NCI-H446 (cell line): ENCODE measurements around the gene CDRT4.
A peak's percentile ranks its signal among the peaks of the same experiment; 100 is the strongest.

Experiments used
- DNase-seq, 2 experiments: peaks; one replicate each; lab custom pipeline; 2025; lab: John Stamatoyannopoulos, UW

CDRT4 gene

DNA sequence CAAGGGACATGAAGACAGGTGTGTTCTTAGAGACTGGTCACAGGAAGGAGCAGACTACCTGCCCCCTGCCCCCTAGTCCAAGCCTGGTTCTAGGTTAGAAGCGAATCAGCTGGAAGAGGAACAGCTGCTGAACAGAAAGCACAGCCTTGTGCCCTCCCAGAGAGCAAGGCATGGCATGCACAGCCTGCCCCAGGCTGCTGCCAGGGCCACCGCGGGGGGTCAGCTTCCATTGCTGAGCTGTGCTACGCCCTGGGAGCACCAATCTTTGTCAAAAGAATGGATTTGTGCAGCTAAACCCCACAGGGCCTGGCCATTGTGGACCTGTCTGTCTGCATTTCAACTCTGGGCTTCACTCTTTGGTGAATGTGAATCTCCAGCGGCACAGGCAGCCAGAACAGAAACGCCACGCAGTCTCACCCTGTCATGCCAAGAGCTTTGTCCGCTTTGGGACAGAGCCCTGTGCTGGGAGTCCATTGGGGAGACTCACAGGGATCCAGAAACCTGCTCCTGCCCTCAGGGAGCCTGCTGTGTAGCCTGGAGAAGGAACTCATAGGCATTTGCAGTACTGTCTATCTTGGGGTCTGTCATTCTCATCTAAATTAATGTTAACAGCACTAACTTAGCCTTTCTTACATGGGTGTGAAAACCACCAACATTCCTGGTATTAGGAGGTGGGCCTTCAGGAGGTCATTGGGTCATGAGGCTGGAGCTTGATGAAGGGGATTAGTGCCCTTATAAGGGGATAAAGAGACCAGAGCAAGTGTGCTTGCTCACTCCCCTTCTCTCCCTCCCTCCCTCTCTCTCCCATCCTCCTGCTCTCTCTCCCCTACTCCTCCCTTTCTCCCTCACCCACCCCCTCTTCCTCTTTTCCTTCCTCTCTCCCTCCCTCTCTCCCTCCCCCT is 25.6 kb upstream of the CDRT4 start:
- no peak for DNase-seq

DNA sequence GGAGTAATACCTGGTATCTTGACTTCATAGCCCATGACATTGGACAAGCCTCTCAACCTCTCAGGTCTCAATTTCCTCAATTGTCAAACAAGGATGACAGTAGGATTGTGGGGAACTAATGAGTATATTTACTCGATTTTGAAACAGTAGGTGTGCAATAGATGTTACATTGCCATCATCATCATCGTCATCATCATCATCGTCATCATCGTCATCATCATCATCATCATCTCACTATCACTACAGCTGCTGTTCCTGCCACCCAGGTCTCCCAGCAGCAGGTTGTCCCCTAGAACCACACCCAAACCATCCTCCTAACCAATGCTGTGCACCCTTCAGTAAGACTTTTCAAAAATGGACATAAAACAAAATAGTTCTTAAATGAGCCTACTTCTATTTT is 24.8 kb upstream of the CDRT4 start:
- DNase-seq = no peak

DNA sequence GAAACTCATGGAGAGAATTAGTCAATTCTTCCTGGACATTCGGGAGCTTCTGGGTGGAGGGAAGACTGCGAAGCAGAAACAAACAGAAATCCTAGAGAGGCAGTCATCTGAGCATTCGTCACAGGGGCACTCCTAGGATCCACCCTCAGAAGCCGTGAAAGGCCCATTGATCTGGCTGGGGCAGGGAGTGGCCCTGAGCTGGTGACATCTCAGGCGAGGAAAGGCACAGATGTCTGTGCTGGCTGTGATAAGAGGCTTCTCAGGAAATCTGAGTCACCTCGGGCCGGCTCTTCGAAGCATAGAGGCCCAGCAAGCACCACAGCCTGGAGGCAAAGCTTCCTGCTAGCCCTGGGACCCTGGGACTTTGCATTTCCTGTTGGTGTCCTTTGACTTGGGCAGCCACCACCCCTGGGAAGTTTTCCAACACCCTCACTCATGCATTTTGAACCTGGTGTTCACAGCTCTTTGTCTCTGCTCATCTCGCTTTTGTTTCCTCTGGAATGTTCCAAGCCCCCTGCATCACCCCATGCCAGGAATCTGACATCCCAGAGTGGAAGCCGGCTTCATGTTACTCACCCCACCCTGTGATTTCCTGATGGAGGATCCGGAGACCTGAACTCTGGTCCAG is 23.3 kb upstream of the CDRT4 start:
- no peak for DNase-seq

DNA sequence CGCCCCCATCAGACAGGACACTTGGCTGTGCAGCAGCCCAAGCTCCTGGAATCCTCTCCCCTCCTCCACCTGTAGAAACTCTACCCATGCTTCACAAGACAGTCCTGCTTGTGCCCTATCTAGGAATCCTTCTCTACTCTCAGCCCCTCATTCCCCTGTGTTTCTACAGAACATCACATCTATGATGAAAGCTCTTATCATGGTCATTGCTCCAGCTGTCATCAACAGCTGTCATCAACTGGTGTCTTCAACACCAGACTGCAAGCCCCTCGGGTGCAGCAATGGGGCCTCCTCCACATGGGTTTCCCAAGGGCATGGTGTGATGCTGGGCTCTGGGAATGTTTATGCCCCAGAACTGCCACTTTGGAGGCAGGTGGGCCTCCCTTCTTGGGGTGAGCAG is 21.1 kb upstream of the CDRT4 start:
- DNase-seq = no peak

DNA sequence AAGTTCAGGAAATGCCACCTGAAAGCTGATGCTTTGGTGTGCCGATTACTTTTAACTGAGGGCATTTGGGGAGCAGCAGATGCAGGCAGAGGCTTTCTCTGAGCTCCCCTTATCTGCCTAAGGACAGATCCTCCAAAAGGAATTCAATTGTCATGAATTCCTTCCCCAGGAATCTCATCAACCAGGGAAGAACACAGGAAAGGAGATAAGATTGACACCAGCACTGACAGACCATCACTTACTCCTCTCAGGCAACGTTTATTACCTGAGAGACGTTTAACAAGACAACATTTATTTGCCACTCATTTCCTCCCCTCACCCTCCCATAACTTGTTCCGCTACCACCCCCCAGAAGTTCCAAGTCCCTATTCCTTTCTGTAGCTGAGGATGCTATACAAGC is 17.6 kb upstream of the CDRT4 start:
- no peak for DNase-seq

DNA sequence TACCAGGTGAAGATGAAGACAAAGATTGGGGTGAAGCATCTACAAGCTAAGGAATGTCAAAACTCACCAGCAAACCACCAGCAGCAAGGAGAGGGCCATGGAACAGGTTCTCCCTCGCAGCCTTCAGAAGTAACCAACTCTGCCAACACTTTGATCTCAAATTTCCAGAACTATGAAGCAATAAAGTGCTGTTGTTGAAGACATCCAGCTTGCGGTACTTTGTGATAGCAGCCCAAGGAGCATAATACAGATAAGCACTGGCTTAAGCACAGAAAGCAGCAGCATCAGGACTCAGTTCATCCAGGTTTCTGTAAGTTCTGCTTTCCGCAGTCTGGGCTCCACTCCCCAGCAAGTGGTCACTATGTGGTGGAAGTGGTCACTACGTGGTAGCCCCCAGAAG is 16.0 kb upstream of the CDRT4 start:
- no peak for DNase-seq

DNA sequence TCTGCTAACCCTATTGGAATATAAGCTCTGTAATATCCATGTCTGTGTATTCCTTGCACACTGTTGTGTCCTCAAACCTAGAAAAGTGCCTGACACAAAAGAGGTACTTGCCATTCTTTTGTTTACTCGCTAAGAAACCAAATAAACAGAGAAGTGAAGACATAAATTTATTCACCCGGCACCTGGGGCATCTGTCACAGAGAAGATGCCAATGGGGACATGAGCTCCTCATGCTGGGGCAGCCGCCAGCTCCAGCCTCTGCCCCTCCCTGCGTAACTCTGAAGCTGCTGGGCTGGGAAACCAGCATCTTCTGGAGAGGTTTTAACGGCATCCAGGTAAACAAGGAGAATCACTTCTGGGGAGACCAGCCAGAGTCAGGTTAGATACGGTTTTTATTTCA is 15.1 kb upstream of the CDRT4 start:
- no peak for DNase-seq

DNA sequence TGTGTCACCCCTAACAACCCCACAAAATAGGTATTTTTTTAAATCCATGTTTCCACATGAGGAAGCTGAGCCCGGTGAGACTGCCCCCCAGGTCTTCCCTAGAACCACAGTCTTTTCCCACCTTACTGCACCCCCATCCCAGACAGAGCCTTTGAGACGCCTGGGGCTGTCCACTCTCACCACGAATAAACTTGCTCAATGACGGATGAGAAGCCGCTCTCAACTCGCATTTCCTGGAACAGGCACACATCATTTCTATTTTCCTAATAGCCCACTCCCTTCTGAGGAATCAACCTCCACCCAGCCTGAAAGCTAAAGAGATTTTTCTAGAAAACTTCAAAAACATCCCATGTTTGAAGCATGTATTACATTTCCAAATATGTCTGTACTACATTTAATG is 14.1 kb upstream of the CDRT4 start:
- no peak for DNase-seq

DNA sequence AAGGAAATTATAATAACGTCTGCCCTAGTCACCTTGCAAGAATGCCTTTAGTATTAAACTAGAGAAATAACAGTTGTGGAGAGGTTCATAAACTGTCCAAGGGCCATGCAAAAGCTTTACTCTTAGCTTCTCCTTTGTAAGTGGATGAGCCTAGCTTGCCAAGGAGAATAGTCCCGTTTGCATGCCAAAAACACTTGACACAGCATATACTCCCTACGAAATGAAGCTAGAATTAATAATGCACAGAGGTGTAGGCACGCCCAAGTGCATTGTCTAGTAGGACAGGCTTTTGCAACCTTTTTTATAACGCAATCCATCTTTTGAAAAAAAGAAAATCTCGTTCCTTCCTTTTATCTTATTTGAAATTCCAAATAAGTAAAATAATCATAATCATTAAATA is 12.8 kb upstream of the CDRT4 start:
- DNase-seq = no peak

DNA sequence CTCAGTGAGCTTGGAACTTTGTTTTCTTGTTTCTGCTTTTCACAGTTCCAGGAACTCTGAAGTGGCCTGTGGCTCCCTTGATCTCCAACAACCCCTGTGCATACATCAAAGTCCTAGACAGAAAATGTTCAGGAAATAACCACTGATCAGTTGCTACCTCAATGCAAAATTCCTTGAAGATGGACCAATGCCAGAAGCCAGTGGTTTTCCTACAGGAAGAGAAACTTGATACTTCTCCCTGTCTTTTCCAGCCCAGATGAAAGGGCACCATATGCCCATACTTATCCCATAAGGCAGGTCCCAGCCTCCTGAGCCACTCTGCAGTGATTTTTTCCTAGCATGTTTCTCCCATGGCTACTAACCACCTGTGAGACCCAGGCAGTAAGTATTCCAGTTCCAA is 12.3 kb upstream of the CDRT4 start:
- DNase-seq = no peak

DNA sequence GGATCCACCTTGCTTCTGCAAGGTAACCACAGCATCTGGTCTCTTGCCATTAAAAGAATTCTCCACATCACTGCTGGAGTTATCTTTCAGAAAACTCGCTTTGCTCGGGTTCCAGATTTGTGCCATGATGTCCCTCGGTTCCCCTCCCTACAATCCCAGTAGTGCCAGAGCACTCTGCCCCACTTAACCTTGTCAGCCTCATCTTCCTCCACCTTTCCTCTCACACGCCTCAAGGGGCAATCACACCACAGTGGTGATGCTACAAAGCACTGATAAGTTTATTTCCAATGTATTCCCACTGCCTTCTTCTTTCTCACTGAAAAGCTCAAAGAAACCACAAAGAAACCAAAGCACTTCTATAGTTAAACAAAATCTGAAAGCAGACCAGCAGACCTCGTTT is 11.4 kb upstream of the CDRT4 start:
- no peak for DNase-seq

DNA sequence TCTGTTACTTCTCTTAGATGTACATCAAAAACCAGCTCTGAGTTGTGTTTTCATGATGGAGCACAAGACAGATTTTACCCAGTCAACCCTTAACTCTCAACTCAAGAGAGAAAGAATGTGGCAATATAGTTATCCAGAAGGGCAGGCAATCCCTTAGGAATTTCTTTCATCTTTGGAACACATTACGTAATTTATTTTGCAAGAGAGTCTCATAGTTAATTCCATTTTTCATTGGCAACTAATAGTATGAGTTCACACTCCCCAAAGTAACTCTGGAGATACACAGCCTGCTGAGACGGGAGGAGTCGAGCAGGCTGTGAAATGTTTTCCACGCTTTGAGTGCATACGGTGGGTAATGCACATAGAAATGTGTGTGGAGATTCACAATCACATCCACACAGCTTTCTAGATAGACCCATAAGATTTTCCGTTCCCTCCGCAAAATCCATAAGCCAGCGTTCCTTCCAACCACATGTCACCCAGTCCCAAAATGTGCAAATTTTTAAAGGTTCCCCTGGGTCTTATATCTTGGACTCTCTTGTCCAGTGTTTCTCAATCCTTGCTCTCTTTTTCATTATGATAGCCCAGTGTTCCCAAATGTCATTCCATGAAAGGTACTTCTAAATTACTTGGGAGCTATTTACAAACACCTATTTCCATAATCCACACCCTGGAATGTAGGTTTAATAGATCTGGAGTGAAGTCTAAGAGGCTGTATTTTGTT is 8.4 kb upstream of the CDRT4 start:
- DNase-seq = no peak

DNA sequence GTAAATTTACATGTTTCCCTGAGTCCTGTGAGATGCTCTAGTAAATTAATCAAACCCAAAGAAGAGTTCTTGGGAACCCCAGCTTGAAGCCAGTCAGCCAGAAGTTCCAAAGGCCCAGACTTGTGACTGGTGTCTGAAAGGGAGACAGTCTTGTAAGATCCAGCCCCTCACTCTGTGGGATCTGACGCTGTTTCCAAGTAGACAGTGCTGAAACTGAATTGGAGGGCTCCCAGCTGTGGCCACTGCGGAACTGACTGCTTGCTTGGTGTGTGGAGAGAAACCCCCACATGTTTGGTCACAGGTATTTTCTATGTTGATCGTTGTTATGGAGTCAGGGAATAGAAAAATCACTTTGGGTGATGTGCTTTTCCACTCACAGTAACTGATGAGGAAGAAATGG is 5.5 kb upstream of the CDRT4 start:
- no peak for DNase-seq

DNA sequence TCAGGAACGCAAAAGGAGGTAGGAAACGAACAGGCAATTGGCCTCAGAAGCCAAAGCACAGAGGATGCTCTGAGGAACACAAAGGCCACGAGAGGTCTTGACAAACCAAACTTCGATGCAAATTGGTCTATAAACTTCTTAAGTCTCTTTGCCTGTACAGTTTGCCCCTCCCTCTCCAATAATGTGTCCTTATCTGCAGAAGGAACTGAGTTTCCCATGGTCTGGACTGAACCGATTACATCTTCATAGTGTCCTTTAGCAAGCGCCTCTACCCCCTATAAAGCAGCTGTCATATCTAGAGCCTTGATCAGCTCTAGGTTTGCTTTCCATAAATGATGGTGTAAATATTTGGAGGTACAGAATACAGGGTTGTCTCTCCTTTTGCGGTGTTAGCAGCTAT is 3.1 kb upstream of the CDRT4 start:
- DNase-seq = no peak

DNA sequence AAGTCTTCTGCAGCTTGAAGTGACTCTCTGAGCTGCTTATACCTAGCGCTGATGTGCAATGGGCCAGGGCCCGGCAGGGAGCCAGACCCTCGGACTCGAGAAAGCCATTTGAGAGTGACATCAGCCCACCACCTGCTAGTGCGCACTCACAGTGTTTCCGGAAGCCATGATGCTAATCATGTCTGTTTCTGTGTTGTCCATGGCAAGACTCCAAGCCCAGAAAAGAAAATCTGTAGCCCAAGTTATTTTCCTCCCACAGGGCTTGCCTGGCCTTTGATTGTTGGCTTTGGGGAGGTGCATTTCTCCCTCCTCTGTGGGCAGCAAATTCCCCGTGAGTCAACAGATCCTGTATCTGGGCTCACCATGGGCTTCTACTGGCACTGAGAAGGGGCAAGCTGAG is 1.8 kb upstream of the CDRT4 start:
- DNase-seq = no peak

DNA sequence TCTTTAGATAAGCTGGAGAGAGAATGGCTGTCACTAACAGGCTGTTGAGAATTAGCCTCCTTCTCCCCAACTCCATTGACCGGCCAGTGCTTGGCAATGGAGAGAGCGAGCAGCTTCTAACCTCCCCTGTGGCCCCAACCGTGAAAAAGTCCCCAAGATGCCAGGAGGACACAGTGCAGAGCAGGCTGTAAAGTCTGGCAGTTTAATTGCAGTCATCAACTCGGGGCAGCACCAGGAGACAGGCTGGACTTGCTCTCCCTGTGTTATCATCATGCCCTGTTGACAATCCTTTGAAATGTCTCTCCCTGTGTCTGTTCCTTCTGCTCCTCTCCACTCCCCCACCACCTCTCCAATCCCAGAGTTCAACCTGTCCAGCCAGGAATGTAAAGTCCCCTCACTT is 705 bp upstream of the CDRT4 start:
- DNase-seq = no peak

DNA sequence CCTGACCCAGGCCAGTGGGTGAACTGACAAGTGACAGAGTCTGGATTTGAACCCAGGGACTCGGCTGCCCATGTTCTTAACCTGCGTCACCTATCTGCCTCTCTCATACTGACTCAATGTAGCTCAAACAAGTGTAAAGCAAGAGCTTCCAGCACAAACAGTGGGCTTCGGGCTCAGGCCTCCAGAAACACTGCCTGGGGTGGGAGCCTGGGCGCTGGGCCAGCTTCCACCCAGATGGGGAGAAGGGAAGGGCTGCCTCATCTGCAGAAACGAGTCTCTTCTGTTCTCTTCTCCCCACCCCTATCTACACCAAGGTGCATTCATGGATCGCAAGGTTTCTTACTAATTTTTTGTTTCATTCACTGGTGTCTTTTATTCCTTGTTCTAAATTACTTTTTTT is 1.3 kb downstream of the CDRT4 start:
- no peak for DNase-seq

DNA sequence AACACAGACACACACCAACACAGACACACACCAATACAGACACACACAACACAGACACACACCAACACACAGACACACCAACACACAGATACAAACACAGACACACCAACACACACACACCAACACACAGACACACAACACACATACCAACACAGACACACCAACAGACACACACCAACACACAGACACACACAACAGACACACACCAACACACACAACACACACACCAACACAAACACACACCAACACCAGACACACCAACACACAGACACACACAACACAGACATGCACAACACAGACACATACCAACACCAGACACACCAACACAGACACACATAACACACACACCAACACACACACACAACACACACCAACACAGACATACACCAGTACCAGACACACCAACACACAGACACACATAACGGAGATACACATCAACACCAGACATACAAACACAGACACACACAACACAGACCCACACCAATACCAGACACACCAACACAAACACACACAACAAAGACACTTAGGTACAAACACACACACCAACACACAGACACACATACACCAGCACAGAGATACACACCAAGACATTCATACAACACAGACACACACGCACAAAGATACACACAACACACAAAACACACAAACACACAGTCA is 2.2 kb downstream of the CDRT4 start:
- no peak for DNase-seq

DNA sequence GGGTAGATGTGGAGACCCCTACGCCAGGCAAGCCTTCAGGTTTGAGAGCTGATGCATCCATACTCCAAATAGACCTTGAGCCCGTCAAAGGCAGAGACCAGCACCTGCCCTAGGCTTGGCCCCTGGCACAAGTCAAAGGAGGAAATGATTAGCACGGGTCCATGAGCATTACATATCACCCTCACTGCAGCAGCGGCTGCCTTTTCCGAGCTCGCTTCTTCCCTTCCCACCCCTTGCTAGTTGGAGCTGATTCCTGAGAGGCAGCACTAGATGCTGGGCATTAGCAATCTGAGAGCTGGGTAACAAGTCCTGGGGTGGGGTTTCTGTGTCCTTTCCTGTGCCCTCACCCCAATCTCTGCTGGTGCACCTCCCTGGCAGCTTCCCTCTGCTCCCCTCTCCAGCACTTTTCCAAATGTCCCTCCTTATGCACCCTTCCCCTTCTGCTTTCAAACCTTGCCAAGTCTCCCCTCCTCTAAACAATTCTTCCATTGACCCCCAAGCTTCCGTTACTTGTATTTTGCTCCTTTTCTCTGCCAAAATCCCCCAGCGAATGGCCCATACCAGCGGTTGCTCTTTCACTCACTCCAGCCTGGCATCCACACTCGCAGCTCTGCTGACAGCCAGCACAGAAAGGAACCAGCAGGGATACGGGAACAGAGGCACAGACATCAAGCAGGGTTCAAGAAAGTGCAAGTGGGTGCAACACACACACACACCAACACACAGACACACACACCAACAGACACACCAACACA is 3.0 kb downstream of the CDRT4 start:
- no peak for DNase-seq

DNA sequence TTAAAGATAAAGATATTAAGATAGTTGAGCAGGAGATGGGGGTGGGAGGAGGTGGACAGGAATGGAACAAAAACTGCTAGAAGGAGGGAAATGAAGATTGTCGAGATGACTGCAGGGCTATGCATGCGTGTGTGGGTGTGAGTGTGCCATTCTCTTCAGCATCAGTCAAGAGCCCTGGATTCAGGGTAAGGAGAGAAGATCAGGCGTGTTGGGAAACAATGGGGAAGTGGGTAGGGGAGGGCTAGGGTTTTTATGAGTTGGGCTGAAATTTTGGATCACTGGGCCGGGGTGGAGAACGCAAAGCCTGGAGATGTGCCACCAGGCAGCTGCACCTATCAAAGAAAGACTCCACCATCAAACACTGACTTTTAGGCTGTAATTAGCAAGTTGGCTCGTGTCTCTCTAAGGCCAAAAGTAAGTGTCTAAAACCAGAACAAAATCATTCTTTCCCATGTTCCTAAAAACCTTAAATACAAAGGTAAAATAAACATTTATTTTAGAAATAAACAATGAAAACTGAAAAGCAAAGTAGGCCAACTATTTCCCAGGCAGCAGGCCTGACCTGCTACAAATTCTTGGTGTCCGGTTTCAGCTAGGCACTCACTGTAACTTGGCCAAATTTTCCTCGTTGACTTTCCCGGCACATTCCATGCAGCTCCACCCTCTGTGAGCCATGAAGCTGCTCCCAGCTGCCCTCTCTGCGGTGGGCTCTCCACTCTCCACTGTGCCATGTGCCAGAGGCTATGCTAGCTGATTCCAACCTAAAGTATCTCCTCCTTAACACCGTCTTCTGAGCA is 4.2 kb downstream of the CDRT4 start:
- DNase-seq = peak in 1 of 2 experiments; percentile 15

DNA sequence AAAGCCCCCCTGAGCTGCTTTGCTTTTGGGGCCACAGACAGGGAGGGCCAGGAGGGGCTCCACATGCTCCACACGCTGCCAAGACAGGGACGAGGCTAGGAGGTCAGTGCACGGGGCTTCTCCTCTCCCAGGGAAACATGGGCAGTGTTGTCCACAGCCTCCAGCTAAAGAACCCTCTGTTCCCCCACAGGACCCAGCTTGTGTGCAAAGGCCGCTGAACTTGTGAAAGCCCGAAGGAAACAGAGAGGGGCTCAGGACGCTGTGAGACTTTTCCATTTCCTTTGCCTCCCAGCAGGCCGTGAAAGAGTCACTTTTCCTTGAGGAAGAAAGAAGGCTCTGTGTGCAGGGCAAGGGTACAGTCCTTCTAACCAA is 9.7 kb downstream of the CDRT4 start:
- DNase-seq = no peak
